ENCODE results near the gene SH2D3C.
A peak's percentile ranks its signal among the peaks of the same experiment; 100 is the strongest.

Gene SH2D3C

GRCh38 chr9:127714951-127715469, 63.5 kb downstream of the SH2D3C start:
- Histone ChIP-seq H3K23ac (ENCODE audit: low read length in 2 of 2) (peak overlapping the region in 1 of 2 experiments; percentile 57), H2AK5ac (ENCODE audit: low read length, severe bottlenecking) (no peak overlapping the region), H3K4ac (ENCODE audit: low read depth in 1 of 2, low read length in 2 of 2) (peak overlapping the region in 1 of 2 experiments; percentile 43), H2AFZ (ENCODE audit: low read depth, low read length) (peak overlapping the region; percentile 98), H2BK120ac (ENCODE audit: low read depth, low read length) (no peak overlapping the region), H3K79me1 (replicated peaks; ENCODE audit: low read length, poor library complexity, severe bottlenecking) (peaks cover 20% of the 10 kb centered on the region), H3K27ac (ENCODE audit: low read length, poor library complexity, severe bottlenecking) (no peak overlapping the region), H3K36me3 (ENCODE audit: control insufficient read depth in 1 of 2, insufficient read depth in 2 of 2, low read depth in 1 of 2, low read length in 2 of 2) (peaks cover 0 to 12% of the 10 kb centered on the region in 2 experiments), H3K4me2 (ENCODE audit: low read length, poor library complexity, severe bottlenecking) (peak overlapping the region; percentile 93), H3K27me3 (ENCODE audit: control insufficient read depth in 1 of 2, insufficient read depth in 1 of 2, low read length in 2 of 2) (no peaks in the 10 kb centered on the region), H3K18ac (ENCODE audit: low read depth in 1 of 2, low read length in 2 of 2) (peak overlapping the region; percentile 0 to 74), H3K14ac (ENCODE audit: low read length in 2 of 2) (peak overlapping the region in 1 of 2 experiments; percentile 92), H3K9ac (ENCODE audit: low read length) (peak overlapping the region; percentile 95), H3K4me1 (ENCODE audit: control insufficient read depth, insufficient read depth, low read depth, low read length) (peaks cover 47% of the 10 kb centered on the region), H3K4me3 (ENCODE audit: insufficient read depth in 1 of 2, low read depth in 1 of 2, low read length in 2 of 2) (peak overlapping the region; percentile 73 to 94), H4K8ac (ENCODE audit: low read length) (peak overlapping the region; percentile 10), H2BK12ac (ENCODE audit: low read length in 2 of 2) (no peak overlapping the region), H2BK5ac (ENCODE audit: low read depth, low read length, poor library complexity, severe bottlenecking) (no peak overlapping the region), H2BK15ac (ENCODE audit: low read depth, poor library complexity, severe bottlenecking) (no peak overlapping the region), H3K9me3 (ENCODE audit: control insufficient read depth, low read length) (no peaks in the 10 kb centered on the region), H4K91ac (ENCODE audit: low read length) (no peak overlapping the region)
- peak; percentile 22 for DNase-seq
- 3% methylated on average over 42 of the region's 44 CpGs for WGBS

- Histone ChIP-seq H2AFZ (ENCODE audit: low read depth, low read length) (no peak overlapping the region), H3K36me3 (ENCODE audit: control insufficient read depth in 1 of 2, insufficient read depth in 2 of 2, low read depth in 1 of 2, low read length in 2 of 2) (peaks cover 0 to 16% of the 10 kb centered on the region in 2 experiments), H2AK5ac (ENCODE audit: low read length, severe bottlenecking) (no peak overlapping the region), H3K23ac (ENCODE audit: low read length in 2 of 2) (no peak overlapping the region), H3K4me2 (ENCODE audit: low read length, poor library complexity, severe bottlenecking) (peak overlapping the region; percentile 66), H3K18ac (ENCODE audit: low read depth in 1 of 2, low read length in 2 of 2) (no peak overlapping the region), H2BK15ac (ENCODE audit: low read depth, poor library complexity, severe bottlenecking) (peak overlapping the region; percentile 63), H3K4ac (ENCODE audit: low read depth in 1 of 2, low read length in 2 of 2) (no peak overlapping the region), H3K9me3 (ENCODE audit: control insufficient read depth, low read length) (no peaks in the 10 kb centered on the region), H2BK120ac (ENCODE audit: low read depth, low read length) (no peak overlapping the region), H3K4me1 (ENCODE audit: control insufficient read depth, insufficient read depth, low read depth, low read length) (peaks cover 46% of the 10 kb centered on the region), H3K14ac (ENCODE audit: low read length in 2 of 2) (no peak overlapping the region), H3K79me1 (replicated peaks; ENCODE audit: low read length, poor library complexity, severe bottlenecking) (peaks cover 20% of the 10 kb centered on the region), H2BK5ac (ENCODE audit: low read depth, low read length, poor library complexity, severe bottlenecking) (no peak overlapping the region), H3K27me3 (ENCODE audit: control insufficient read depth in 1 of 2, insufficient read depth in 1 of 2, low read length in 2 of 2) (no peaks in the 10 kb centered on the region), H2BK12ac (ENCODE audit: low read length in 2 of 2) (no peak overlapping the region), H3K27ac (ENCODE audit: low read length, poor library complexity, severe bottlenecking) (no peak overlapping the region), H4K8ac (ENCODE audit: low read length) (no peak overlapping the region), H3K9ac (ENCODE audit: low read length) (peak overlapping the region; percentile 70), H3K4me3 (ENCODE audit: insufficient read depth in 1 of 2, low read depth in 1 of 2, low read length in 2 of 2) (peak overlapping the region; percentile 43 to 79), H4K91ac (ENCODE audit: low read length) (no peak overlapping the region)
- WGBS: 81% methylated on average over 19 of the region's 19 CpGs
- no peak for DNase-seq
Measured at GRCh38 chr9:127714020-127714750, 64.3 kb downstream of the SH2D3C start.

GRCh38 chr9:127712867-127713266, 65.6 kb downstream of the SH2D3C start:
- H2BK12ac ChIP-seq (ENCODE audit: low read length in 2 of 2): no peak overlapping the region
- H3K23ac ChIP-seq (ENCODE audit: low read length in 2 of 2): no peak overlapping the region
- H3K18ac ChIP-seq (ENCODE audit: low read depth in 1 of 2, low read length in 2 of 2): no peak overlapping the region
- 94% methylated on average over 10 of the region's 10 CpGs for WGBS
- H3K14ac ChIP-seq (ENCODE audit: low read length in 2 of 2): no peak overlapping the region
- H2BK5ac ChIP-seq (ENCODE audit: low read depth, low read length, poor library complexity, severe bottlenecking): no peak overlapping the region
- H3K27ac ChIP-seq (ENCODE audit: low read length, poor library complexity, severe bottlenecking): no peak overlapping the region
- H3K4me3 ChIP-seq (ENCODE audit: insufficient read depth in 1 of 2, low read depth in 1 of 2, low read length in 2 of 2): no peak overlapping the region
- DNase-seq: no peak
- no peaks in the 10 kb centered on the region for H3K27me3 ChIP-seq (ENCODE audit: control insufficient read depth in 1 of 2, insufficient read depth in 1 of 2, low read length in 2 of 2)
- H3K4me1 ChIP-seq (ENCODE audit: control insufficient read depth, insufficient read depth, low read depth, low read length): peaks cover 46% of the 10 kb centered on the region
- H3K79me1 ChIP-seq (replicated peaks; ENCODE audit: low read length, poor library complexity, severe bottlenecking): peaks cover 20% of the 10 kb centered on the region
- no peaks in the 10 kb centered on the region for H3K9me3 ChIP-seq (ENCODE audit: control insufficient read depth, low read length)
- peak overlapping the region; percentile 37 for H2AK5ac ChIP-seq (ENCODE audit: low read length, severe bottlenecking)
- H3K4ac ChIP-seq (ENCODE audit: low read depth in 1 of 2, low read length in 2 of 2): no peak overlapping the region
- H2BK120ac ChIP-seq (ENCODE audit: low read depth, low read length): no peak overlapping the region
- no peak overlapping the region for H3K9ac ChIP-seq (ENCODE audit: low read length)
- H3K36me3 ChIP-seq (ENCODE audit: control insufficient read depth in 1 of 2, insufficient read depth in 2 of 2, low read depth in 1 of 2, low read length in 2 of 2): peaks cover 0 to 18% of the 10 kb centered on the region in 2 experiments
- peak overlapping the region; percentile 43 for H4K91ac ChIP-seq (ENCODE audit: low read length)
- no peak overlapping the region for H2AFZ ChIP-seq (ENCODE audit: low read depth, low read length)
- no peak overlapping the region for H3K4me2 ChIP-seq (ENCODE audit: low read length, poor library complexity, severe bottlenecking)
- H2BK15ac ChIP-seq (ENCODE audit: low read depth, poor library complexity, severe bottlenecking): no peak overlapping the region
- H4K8ac ChIP-seq (ENCODE audit: low read length): no peak overlapping the region

- no peak overlapping the region for H3K18ac ChIP-seq (ENCODE audit: low read depth in 1 of 2, low read length in 2 of 2)
- peak overlapping the region; percentile 1 for H4K8ac ChIP-seq (ENCODE audit: low read length)
- no peak overlapping the region for H3K23ac ChIP-seq (ENCODE audit: low read length in 2 of 2)
- H3K9me3 ChIP-seq (ENCODE audit: control insufficient read depth, low read length): no peaks in the 10 kb centered on the region
- no peak overlapping the region for H3K4ac ChIP-seq (ENCODE audit: low read depth in 1 of 2, low read length in 2 of 2)
- no peak overlapping the region for H3K4me3 ChIP-seq (ENCODE audit: insufficient read depth in 1 of 2, low read depth in 1 of 2, low read length in 2 of 2)
- H3K9ac ChIP-seq (ENCODE audit: low read length): no peak overlapping the region
- peaks cover 0 to 18% of the 10 kb centered on the region in 2 experiments for H3K36me3 ChIP-seq (ENCODE audit: control insufficient read depth in 1 of 2, insufficient read depth in 2 of 2, low read depth in 1 of 2, low read length in 2 of 2)
- H2BK120ac ChIP-seq (ENCODE audit: low read depth, low read length): no peak overlapping the region
- H3K27me3 ChIP-seq (ENCODE audit: control insufficient read depth in 1 of 2, insufficient read depth in 1 of 2, low read length in 2 of 2): no peaks in the 10 kb centered on the region
- peak overlapping the region; percentile 43 for H4K91ac ChIP-seq (ENCODE audit: low read length)
- no peak overlapping the region for H2AFZ ChIP-seq (ENCODE audit: low read depth, low read length)
- peaks cover 20% of the 10 kb centered on the region for H3K79me1 ChIP-seq (replicated peaks; ENCODE audit: low read length, poor library complexity, severe bottlenecking)
- no peak overlapping the region for H2BK5ac ChIP-seq (ENCODE audit: low read depth, low read length, poor library complexity, severe bottlenecking)
- H3K27ac ChIP-seq (ENCODE audit: low read length, poor library complexity, severe bottlenecking): peak overlapping the region; percentile 8
- no peak for DNase-seq
- H3K14ac ChIP-seq (ENCODE audit: low read length in 2 of 2): no peak overlapping the region
- H3K4me1 ChIP-seq (ENCODE audit: control insufficient read depth, insufficient read depth, low read depth, low read length): peaks cover 46% of the 10 kb centered on the region
- no peak overlapping the region for H2AK5ac ChIP-seq (ENCODE audit: low read length, severe bottlenecking)
- H2BK15ac ChIP-seq (ENCODE audit: low read depth, poor library complexity, severe bottlenecking): no peak overlapping the region
- WGBS: 88% methylated on average over 11 of the region's 11 CpGs
- H3K4me2 ChIP-seq (ENCODE audit: low read length, poor library complexity, severe bottlenecking): no peak overlapping the region
- no peak overlapping the region for H2BK12ac ChIP-seq (ENCODE audit: low read length in 2 of 2)
Measured at GRCh38 chr9:127712371-127712770, 66.1 kb downstream of the SH2D3C start.
